ENCODE data around the gene POLR3E. TPM values are rescaled to one million over a fixed set of nuclear protein-coding genes. Genes with fewer than 3 reads are reported as not detected.

Gene POLR3E
- total and polyA plus RNA-seq, 2 experiments from 2014 or later = 14.0 to 20.8 TPM

GRCh38 chr16:22374311-22375116, 77.3 kb downstream of the POLR3E start, which contains the start of gene CDR2:
TSS of gene CDR2 (minus strand) at chr16:22374619. CDS start at chr16:22374309, 310 bp downstream.
- 1% methylated on average over 72 to 73 of the region's 96 CpGs for WGBS, 2 experiments (ENCODE audit: low coverage in 1 of 2, low lambda C conversion rate in 2 of 2, missing lambda C conversion rate in 2 of 2)
- Histone ChIP-seq H3K36me3 (ENCODE audit: low read depth) (no peaks in the 10 kb centered on the region), H3K4me1 (ENCODE audit: insufficient read depth) (peaks cover 32% of the 10 kb centered on the region), H3K27ac (peak within 1 kb of the TSS; percentile 97), H3K9me2 (ENCODE audit: insufficient read depth) (no peaks in the 10 kb centered on the region), H3K27me3 (replicated peaks; ENCODE audit: insufficient read depth) (no peaks in the 10 kb centered on the region), H3K79me2 (ENCODE audit: insufficient read depth) (peaks cover 42% of the 10 kb centered on the region), H3K9me3 (ENCODE audit: low read depth) (no peaks in the 10 kb centered on the region), H2AFZ (peak within 1 kb of the TSS; percentile 81), H3K4me2 (ENCODE audit: unreplicated experiment) (peak within 1 kb of the TSS; percentile 90), H3F3A (ENCODE audit: insufficient read depth) (peaks cover 30% of the 10 kb centered on the region), H3K9ac (peak within 1 kb of the TSS; percentile 98), H3K4me3 (peak within 1 kb of the TSS; percentile 95), H4K20me1 (ENCODE audit: insufficient read depth) (no peaks in the 10 kb centered on the region; the same call in 1 of the 2 replicates)
- TF ChIP-seq EZH2phosphoT487 (IDR thresholded peaks at IDR 0.05; ENCODE audit: insufficient read depth, low read depth) (no peak), EZH2 (IDR thresholded peaks at IDR 0.05; ENCODE audit: insufficient read depth, poor library complexity, severe bottlenecking) (no peak)
- in situ Hi-C loops (cut with MboI) = no loop called here
- DNase-seq = peak; percentile 100

GRCh38 chr16:22375117-22375962, 78.1 kb downstream of the POLR3E start:
- H4K20me1 ChIP-seq (ENCODE audit: insufficient read depth) = no peaks in the 10 kb centered on the region
- peak overlapping the region; percentile 52 for H3K27ac ChIP-seq
- peak overlapping the region; percentile 95 for H3K4me3 ChIP-seq
- peaks cover 26% of the 10 kb centered on the region for H3K4me1 ChIP-seq (ENCODE audit: insufficient read depth)
- no peaks in the 10 kb centered on the region for H3K9me2 ChIP-seq (ENCODE audit: insufficient read depth)
- peak overlapping the region; percentile 82 for H3K4me2 ChIP-seq (ENCODE audit: unreplicated experiment)
- H3K9ac ChIP-seq = peak overlapping the region; percentile 98
- peaks cover 39% of the 10 kb centered on the region for H3K79me2 ChIP-seq (ENCODE audit: insufficient read depth)
- no peaks in the 10 kb centered on the region for H3K27me3 ChIP-seq (replicated peaks; ENCODE audit: insufficient read depth)
- H3K9me3 ChIP-seq (ENCODE audit: low read depth) = no peaks in the 10 kb centered on the region
- H3K36me3 ChIP-seq (ENCODE audit: low read depth) = no peaks in the 10 kb centered on the region
- peak; percentile 15 for DNase-seq
- peaks cover 24% of the 10 kb centered on the region for H3F3A ChIP-seq (ENCODE audit: insufficient read depth)
- H2AFZ ChIP-seq = peak overlapping the region; percentile 81
- 42% methylated on average over 28 of the region's 28 CpGs for WGBS, 2 experiments (ENCODE audit: low coverage in 1 of 2, low lambda C conversion rate in 2 of 2, missing lambda C conversion rate in 2 of 2)
- in situ Hi-C loops (cut with MboI) = no loop called here
- TF ChIP-seq EZH2 (IDR thresholded peaks at IDR 0.05; ENCODE audit: insufficient read depth, poor library complexity, severe bottlenecking) = no peak
- TF ChIP-seq EZH2phosphoT487 (IDR thresholded peaks at IDR 0.05; ENCODE audit: insufficient read depth, low read depth) = no peak

GRCh38 chr16:22375963-22376640, 78.9 kb downstream of the POLR3E start:
- no peaks in the 10 kb centered on the region for H3K9me3 ChIP-seq (ENCODE audit: low read depth)
- H3K27me3 ChIP-seq (replicated peaks; ENCODE audit: insufficient read depth) = no peaks in the 10 kb centered on the region
- no peak overlapping the region for H3K4me2 ChIP-seq (ENCODE audit: unreplicated experiment)
- H3F3A ChIP-seq (ENCODE audit: insufficient read depth) = peaks cover 16% of the 10 kb centered on the region
- TF ChIP-seq EZH2 (IDR thresholded peaks at IDR 0.05; ENCODE audit: insufficient read depth, poor library complexity, severe bottlenecking) = no peak
- no peak overlapping the region for H3K4me3 ChIP-seq
- in situ Hi-C loops (cut with MboI) = no loop called here
- H2AFZ ChIP-seq = no peak overlapping the region
- H3K79me2 ChIP-seq (ENCODE audit: insufficient read depth) = peaks cover 31% of the 10 kb centered on the region
- WGBS, 2 experiments (ENCODE audit: low coverage in 1 of 2, low lambda C conversion rate in 2 of 2, missing lambda C conversion rate in 2 of 2) = 93 to 98% methylated on average over 8 of the region's 8 CpGs
- H3K27ac ChIP-seq = no peak overlapping the region
- no peaks in the 10 kb centered on the region for H4K20me1 ChIP-seq (ENCODE audit: insufficient read depth)
- no peaks in the 10 kb centered on the region for H3K36me3 ChIP-seq (ENCODE audit: low read depth)
- no peaks in the 10 kb centered on the region for H3K9me2 ChIP-seq (ENCODE audit: insufficient read depth)
- H3K9ac ChIP-seq = no peak overlapping the region
- no peak for DNase-seq
- peaks cover 18% of the 10 kb centered on the region for H3K4me1 ChIP-seq (ENCODE audit: insufficient read depth)

GRCh38 chr16:22379656-22380055, 82.4 kb downstream of the POLR3E start:
- H3K79me2 ChIP-seq (ENCODE audit: insufficient read depth) = no peaks in the 10 kb centered on the region
- TF ChIP-seq EZH2phosphoT487 (IDR thresholded peaks at IDR 0.05; ENCODE audit: insufficient read depth, low read depth) = no peak
- no peak for TF ChIP-seq EZH2 (IDR thresholded peaks at IDR 0.05; ENCODE audit: insufficient read depth, poor library complexity, severe bottlenecking)
- H3K4me2 ChIP-seq (ENCODE audit: unreplicated experiment) = no peak overlapping the region
- no peaks in the 10 kb centered on the region for H4K20me1 ChIP-seq (ENCODE audit: insufficient read depth)
- H3K4me1 ChIP-seq (ENCODE audit: insufficient read depth) = no peaks in the 10 kb centered on the region
- no peak overlapping the region for H3K27ac ChIP-seq
- H3K27me3 ChIP-seq (replicated peaks; ENCODE audit: insufficient read depth) = no peaks in the 10 kb centered on the region
- no peak for DNase-seq
- H3K36me3 ChIP-seq (ENCODE audit: low read depth) = no peaks in the 10 kb centered on the region
- WGBS, 2 experiments (ENCODE audit: low coverage in 1 of 2, low lambda C conversion rate in 2 of 2, missing lambda C conversion rate in 2 of 2) = 93 to 97% methylated on average over 7 of the region's 7 CpGs
- H3F3A ChIP-seq (ENCODE audit: insufficient read depth) = no peaks in the 10 kb centered on the region
- H2AFZ ChIP-seq = no peak overlapping the region
- H3K9me3 ChIP-seq (ENCODE audit: low read depth) = no peaks in the 10 kb centered on the region
- no peak overlapping the region for H3K9ac ChIP-seq
- in situ Hi-C loops (cut with MboI) = no loop called here
- H3K4me3 ChIP-seq = no peak overlapping the region
- no peaks in the 10 kb centered on the region for H3K9me2 ChIP-seq (ENCODE audit: insufficient read depth)
